ENCODE results near the gene EPHB4.
A peak's percentile ranks its signal among the peaks of the same experiment; 100 is the strongest.
"Not testable (repeated sequence)": the region's sequence is repeated elsewhere in the genome, so short reads cannot be mapped to it uniquely, and the experiment has no call there.

The EPHB4 gene

DNA sequence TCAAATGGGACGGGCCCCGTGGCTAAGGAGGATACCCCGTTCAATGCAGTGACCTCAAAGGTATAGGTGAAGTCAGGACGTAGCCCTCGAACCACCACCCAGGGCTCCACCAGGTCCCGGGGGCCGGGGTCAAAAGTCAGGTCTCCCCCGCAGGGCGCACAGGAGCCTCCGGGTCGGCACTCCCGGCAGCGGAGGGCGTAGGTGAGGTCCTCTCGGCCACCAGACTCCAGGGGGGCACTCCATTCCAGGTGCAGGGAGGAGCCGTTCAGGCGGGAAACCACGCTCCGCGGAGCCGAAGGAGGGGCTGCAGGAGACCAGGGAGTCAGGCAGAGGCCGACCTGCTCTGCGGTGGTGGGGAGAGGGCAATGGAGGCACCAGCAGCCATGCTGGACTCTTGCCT lies 7.7 kb downstream of the EPHB4 start:
- DNase-seq, result peak; percentile 27

DNA sequence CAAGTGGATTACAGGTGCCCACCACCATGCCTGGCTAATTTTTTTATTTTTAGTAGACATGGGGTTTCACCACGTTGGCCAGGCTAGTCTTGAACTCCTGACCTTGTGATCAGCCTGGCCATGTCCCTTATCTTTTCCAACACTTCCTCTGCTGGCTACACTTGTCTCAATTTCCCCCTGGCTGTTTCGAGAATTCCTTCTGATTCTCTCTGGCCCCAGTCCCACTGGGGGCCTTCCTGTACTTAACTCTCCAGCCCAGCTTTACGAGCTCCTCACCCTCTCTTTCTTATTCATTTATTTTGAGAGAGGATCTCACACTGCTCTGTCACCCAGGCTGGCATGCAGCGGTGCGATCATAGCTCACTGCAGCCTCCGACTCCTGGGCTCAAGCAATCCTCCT lies 8.5 kb downstream of the EPHB4 start:
- no peak for DNase-seq

DNA sequence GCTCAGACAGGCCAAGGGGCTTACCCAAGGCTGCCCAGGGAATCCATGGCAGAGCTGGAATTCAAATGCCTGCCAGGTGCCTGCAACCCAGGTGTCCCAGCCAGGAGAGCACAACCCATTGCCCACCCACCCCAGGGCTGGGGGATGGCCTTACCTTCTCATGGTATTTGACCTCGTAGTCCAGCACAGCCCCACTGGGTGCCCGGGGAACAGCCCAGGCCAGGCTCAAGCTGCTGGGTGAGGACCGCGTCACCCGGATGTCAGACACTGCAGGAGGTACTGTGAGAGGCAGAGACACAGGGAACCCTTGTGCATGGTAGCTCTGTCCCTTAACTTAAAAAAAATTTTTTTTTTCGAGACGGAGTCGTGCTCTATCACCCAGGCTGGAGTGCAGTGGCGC lies 9.0 kb downstream of the EPHB4 start:
- DNase-seq, result no peak

DNA sequence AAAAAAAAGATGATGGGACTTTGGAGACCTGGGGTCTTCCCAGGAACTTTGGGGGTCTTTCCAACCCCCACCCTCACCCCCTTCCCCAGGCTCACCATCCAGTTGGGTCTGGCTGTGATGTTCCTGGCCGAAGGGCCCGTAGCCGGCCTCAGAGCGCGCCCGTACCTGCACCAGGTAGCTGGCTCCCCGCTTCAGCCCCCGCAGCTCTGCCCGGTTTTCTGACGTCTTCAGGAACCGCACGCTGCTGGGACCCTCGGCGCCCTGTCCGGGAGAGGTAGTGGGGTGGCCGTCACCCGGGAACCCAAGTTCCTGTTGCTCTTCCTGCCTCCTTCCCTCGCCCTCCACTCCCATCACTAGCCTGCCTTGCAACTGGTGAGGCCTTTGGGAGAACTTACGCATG lies 10.2 kb downstream of the EPHB4 start:
- DNase-seq, result no peak

DNA sequence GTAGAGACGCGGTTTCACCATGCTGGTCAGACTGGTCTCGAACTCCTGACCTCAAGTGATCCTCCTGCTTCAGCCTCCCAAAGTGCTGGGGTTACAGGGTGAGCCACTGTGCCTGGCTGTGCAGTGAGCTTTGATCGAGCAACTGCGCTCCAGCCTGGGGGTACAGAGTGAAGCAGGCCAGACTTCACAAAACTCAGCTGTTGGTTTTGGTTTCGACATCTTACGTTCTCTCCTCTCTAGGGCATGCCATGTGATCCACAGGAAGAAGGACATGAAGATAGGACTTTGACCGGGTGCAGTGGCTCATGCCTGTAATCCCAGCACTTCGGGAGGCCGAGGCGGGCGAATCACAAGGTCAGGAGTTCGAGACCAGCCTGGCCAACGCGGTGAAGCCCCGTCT lies 10.8 kb downstream of the EPHB4 start:
- not testable (repeated sequence) for DNase-seq

DNA sequence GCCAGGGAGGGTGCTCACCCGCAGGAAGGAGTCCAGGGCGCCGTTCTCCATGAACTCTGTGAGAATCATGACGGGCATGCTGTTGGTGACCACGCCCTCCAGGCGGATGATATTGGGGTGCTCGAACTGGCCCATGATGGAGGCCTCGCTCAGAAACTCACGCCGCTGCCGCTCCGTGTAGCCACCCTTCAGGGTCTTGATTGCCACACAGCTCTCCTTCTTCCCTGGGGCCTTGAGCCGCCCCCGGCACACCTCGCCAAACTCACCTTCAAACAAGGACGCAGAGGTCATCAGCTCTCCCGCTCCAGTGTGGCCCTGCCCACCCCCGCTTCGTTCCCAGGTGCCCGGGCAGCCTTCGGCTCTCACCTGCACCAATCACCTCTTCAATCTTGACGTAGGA lies 14.6 kb downstream of the EPHB4 start:
- DNase-seq, result no peak

DNA sequence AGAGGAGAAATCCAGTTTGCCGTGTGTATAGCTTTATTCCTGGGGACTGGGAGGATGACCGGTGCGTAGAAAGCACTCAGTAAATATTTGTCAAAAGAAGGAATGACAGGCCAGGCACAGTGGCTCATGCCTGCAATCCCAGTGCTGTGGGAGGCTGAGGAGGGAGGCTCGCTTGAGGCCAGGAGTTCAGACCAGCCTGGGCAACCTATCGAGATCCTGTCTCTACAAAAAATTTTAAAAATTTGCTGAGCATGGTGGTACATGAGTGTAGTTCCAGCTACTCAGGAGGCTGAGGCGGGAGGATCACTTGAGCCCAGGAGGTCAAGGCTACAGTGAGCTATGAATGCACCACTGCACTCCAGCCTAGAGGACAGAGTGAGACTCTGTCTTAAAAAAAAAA lies 15.8 kb downstream of the EPHB4 start:
- no peak for DNase-seq

DNA sequence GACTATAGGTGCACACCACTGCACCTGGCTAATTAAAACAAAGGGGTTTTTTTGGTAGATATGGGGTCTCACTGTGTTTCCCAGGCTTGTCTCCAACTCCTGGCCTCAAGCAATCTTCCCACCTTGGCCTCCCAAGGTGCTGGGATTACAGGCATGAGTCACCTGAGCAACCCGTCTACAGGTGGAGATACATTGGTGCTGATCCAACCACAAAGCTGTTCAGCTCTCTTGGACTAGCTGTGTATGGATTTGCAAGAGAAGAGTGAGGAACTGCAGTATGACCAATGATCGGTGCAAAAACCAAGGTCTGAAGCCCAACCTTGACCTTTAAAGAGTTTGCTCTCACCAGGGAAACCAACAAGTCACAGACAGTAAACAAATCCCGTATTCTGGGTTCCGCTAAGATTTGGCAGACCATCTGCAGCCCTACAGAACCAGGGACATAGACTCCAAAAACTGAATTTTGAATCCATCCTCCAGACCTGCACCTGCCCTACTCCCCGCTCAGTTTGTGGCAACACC lies 18.9 kb downstream of the EPHB4 start:
- DNase-seq, result no peak

DNA sequence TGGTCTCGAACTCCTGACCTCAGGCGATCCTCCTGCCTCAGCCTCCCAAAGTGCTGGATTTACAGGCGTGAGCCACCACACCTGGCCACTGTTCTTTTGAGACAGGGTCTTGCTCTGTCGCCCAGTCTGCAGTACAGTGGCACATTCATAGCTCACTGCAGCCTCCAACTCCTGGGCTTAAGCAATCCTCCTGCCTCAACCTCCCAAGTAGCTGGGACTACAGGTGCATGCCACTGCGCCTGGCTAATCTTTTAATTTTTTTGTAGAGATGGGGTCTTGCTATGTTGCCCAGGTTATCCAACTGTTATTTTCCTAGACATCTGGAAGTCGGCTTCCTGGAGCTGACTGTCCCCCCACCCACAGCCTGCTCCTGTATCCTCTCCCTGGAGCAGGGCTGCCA lies 20.4 kb downstream of the EPHB4 start:
- DNase-seq, result not testable (repeated sequence)

DNA sequence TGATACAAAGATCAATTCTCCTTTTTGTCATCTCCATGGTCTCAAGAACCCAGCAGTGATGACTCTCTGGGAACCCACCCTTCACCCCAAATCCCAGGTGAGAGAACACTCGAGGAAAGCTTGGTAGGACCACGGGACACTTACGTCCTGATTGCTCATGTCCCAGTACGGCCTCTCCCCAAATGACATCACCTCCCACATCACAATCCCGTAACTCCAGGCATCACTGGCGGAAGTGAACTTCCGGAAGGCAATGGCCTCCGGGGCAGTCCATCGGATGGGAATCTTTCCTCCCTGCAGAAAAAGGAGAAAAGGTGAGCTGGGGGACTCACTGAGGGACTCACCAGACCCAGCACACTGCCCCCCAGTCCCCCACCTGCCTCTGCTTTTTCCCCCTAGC lies 21.0 kb downstream of the EPHB4 start:
- no peak for DNase-seq

DNA sequence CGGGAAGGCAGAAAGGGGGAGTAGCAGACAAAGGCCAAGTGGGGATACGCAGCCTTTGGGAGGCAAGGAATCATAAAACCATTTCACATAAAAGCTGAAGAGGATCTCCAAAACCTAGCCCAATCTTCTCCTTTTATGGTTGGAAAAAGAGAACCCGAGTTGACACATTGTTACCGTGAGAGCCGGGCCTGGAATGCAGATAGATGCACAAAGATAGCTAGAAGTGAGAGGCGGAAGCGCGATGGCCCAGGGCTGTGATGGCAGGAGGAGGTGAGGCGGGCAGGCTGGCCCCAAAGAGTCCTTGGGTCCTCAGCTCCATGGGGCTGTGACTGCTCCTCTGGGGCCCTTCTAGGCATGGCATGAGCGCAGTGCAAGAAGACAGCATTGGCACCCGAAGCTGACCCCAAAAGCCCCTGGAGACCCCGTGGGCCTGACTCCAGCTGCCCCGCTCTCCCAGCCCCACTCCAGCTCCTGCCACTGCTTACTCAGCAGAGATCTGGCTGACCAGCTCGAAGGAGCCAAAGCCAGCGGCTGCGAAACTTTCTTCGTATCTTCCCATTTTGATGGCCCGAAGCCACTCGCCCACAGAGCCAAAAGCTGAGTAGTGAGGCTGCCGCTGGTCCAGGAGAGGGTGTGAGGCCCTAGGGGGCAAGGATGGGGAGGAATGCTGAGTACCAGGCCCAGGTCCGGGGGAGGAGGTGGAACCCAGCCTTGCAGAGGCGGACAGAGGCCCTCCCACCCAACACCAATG lies 22.5 kb downstream of the EPHB4 start:
- no peak for DNase-seq

DNA sequence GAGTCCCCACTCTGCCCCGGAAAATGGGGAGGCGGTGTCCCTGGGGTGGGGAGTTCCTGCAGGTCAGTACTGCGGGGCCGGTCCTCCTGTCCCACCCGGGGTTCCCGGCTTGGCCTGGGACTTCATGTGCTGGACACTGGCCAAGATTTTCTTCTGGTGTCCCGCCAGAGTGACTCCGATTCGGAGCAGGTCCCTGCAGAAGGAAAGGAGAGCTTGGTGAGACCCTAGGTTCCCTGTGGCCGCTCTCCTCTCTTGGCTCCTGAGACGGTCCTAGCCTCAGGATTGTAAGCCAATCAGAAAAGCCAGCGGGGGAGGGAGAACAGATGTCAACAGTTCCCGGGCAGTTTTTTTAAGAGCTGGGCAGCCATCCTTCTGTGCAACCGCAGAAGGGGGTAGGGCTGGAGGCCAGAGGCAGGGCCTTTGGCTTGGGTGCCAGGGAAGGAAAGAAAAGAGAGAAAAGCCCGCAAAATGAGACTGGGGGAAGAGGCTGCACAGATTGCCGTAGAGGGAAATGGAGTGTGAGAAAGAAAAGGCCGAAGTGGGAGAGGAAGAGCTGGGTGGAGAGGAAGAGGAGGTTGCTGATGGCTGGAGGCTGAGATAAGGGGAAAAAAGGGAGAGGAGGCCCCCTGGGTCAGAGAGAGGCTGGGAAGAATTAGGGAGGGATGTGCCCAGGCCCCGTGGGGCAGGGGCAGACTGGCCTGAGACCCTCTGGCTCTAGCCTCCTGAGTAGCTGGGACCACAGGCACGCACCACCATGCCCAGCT lies 23.7 kb downstream of the EPHB4 start:
- DNase-seq, result peak; percentile 82

DNA sequence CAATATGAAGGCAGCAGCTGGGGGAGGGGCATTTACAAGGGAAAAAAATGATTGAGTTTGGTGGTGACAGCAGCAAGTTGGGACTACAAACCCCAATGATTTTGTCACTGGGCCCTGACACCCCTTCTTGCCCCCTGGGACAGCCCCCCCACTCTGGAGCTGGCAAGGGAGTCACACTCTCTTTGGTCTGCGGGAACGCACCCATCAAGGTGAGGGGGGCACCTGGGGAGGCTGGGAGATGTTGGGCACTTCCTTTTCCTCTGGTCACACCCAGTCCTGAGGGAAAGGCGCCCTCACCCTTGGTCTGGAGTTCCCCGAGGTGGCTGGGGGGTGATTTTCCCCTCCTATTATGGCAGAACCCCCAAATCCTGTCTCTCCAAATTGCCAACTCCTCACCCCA lies 24.4 kb downstream of the EPHB4 start:
- DNase-seq, result no peak

DNA sequence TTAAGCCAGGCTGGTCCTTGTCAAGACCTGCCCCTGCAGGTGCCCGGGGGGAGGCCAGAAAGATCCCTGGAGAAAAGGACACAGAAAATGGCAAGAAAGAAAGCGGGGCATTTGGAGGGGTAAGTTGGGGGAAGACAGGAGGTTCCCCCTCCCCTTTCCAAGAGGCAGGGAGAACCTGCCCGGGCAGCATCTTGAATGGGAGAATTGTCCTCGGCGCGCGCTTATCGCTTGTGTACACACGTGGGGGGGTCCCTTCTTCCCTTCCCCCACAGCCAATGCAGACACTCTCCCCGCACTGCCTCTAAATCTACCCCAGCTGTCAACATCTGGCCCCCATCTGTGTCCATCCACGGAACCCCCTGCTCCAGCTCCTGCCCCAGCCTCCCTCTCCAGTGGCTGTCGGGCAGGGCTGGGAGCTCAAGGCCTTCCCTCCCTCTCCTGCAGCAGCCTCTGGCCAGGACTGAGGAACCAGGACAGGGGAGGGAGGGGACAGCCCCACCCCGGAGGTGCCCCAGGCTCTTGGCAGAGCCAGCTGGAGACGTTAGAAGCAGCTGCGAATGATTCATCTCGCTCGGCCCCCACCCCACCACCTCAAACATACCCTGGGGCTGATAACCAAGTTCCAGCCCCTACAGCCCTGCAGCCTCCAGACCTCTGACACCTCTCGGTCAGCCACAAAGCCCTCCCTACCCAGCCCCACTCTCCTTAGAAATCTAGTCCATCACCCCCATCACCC lies 25.3 kb downstream of the EPHB4 start:
- peak; percentile 91 for DNase-seq

DNA sequence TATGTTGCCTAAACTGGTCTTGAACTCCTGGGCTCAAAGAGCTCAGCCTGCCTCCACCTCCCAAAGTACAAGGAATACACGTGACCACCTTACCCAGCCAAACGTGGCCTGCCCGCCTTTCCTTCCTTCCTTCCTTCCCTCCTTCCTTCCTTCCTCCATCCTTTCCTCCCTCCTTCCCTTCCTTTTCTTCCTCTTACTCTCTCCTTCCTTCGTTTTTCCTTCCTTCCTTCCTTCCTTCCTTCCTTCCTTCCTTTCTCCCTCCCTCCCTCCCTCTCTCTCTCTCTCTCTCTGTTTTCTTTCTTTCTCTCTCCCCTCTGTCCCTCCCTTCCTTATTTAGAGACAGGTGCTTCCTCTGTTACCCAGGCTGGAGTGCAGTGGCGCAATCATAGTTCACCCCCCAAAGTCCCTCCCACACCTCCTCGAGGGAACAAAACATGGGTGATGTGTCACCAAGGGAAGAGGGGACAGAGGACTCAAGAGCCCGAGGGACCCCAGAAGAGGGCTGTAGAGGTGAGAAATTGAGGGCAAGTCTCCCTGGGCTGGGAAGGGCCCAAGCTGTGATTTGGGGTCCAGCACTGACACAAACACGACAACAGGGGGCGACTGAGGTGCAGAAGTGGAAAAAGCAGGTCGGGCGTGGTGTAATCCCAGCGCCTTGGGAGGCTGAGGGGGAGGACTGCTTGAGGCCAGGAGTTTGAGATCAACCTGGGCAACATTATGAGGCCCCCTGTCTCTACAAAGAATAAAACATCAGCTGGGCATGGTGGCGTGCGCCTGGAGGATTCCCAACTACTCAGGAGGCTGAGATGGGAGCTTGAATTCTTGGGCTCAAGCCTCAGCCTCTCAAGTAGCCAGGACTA lies 28.1 kb downstream of the EPHB4 start:
- DNase-seq, result peak; percentile 54

DNA sequence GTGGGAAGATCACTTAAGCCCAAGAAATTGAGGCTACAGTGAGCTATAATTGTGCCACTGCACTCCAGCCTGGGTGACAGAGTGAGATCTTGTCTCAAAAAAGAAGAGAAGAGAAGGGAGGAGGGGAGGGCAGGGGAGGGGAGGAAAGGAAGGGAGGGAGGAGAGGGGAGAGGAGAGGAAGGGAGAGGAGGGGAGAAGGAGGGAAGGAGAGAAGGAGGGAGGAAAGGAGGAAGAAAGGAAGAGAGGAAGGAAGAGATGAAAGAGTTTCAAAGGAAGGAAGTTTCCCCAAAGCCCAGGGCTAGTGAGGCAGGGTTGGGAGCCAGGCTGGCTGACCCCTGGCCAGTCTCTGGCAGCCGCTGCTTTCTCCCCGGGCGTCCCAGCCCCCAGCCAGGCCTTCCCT lies 32.6 kb downstream of the EPHB4 start:
- no peak for DNase-seq

DNA sequence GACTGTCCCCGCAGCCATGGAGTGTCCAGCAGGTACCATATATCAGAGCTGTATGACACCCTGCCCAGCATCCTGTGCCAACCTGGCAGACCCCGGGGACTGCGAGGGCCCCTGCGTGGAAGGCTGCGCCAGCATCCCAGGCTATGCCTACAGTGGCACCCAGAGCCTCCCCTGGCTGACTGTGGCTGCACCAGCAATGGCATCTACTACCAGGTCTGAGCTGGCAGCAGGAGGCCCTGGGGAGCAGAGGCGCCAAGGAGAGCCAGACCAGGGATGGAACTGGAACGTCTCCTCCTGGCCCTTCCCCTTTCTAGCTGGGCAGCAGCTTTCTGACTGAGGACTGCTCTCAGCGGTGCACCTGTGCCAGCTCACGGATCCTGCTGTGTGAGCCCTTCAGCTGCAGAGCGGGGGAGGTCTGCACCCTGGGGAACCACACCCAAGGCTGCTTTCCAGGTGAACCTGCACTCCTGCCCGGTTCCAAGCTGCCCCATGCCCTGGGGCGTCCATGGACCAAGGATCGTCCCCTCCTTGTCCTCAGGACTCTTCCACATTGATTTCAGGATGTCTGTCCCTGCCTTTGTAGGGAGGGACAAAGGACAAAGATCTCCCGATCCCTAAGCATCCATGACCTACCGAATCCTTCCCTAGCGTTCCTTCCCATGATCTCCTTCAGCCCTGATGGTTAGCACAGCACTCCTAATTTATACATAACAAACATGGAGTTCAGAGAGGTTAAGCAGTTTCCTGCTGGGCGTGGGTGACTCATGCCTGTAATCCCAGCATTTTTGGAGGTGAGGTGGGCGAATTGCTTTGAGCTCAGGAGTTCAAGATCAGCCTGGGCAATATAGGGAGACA lies 33.3 kb downstream of the EPHB4 start:
- DNase-seq, result peak; percentile 63

DNA sequence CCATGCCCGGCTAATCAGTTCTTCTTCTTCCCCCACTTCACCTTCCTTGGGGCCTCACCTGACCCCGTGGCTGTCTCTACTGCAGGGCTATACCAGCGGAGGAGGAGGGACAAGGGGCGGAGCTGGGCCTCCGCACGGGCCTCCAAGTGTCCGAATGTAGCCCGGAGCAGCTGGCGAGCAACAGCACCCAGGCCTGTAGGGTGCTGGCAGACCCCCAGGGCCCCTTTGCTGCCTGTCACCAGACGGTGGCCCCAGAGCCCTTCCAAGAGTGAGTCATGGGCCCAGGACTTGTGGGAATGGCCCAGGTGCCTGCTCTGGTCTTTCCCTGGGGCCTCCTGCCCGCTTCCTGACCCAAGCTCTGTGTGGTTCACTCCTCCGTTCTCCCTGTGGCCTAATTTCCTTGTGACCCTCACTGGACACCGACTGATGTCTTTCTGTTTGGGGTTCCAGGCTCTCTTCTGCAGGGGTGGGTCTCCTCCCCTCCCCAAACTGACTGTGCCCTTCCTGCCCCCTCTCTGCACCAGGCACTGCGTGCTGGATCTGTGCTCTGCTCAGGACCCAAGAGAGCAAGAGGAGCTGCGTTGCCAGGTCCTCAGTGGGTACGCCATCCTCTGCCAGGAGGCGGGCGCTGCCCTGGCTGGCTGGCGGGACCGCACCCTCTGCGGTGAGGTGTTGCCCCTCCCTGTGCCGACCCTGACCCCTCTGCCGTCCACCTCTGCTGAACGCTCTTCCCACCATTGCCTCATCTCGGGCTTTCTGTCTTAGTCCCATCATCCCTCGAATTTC lies 35.2 kb downstream of the EPHB4 start:
- DNase-seq, result no peak

DNA sequence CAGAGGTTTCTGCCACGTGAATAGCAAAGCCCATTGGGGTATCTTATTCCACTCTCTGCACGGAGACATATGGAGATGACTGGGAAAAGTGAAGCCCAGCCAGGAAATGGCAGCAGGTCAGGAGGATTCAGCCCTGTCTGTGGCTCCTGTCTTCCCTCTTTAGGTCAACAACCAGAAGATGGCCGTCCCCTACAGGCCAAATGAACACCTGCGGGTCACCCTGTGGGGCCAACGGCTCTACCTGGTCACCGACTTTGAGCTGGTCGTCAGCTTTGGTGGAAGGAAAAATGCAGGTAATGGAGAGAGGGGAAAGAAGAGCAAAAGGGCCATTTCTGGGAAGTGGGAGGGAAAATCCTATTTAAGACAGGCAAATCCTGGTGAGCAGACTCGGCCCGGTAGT lies 38.3 kb downstream of the EPHB4 start:
- DNase-seq, result no peak

DNA sequence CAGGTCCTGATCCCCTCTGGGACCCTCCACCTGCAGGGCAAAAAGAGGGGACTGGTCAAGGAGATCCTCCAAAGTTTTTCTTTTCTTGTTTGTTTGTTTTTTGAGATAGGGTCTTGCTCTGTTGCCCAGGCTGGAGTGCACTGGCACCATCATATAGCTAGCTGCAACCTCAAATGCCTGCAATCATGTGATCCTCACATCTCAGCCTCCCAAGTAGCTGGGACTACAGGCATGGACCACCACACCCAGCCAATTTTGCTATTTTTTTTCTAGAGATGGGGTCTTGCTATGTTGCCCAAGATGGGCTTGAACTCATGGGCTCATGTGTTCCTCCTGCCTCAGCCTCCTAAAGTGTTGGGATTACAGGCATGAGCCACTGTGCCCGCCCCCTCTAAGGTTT lies 41.0 kb downstream of the EPHB4 start:
- no peak for DNase-seq

DNA sequence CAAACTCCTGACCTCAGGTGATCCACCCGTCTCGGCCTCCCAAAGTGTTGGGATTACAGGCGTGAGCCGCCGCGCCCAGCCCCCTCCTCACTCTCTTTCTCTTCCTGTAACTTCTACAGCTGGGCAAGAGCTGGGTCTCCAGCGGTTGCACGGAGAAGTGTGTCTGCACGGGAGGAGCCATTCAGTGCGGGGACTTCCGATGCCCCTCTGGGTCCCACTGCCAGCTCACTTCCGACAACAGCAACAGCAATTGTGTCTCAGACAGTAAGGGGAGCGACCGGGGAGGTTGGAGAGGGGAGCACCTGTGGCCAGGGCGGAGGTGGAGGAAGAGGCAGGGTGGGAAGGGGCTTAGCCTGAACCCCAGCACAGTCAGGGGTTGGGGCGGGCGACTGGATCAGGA lies 41.4 kb downstream of the EPHB4 start:
- no peak for DNase-seq
